GM18505 (cell line): ENCODE results near the gene FAM163A.
"Not testable (repeated sequence)": the region's sequence is repeated elsewhere in the genome, so short reads cannot be mapped to it uniquely, and the experiment has no call there.

Experiments used
- ATAC-seq: cut with Tn5 transposase; IDR thresholded peaks from one replicate; pipeline ENCODE4 v1.9.1; 2021; ENCODE audit not compliant: unreplicated experiment
- POLR2A ChIP-seq: IDR thresholded peaks from 4 replicates; pipeline ENCODE4 v1.6.1; 2011; ENCODE audit warnings: borderline replicate concordance; ENCODE audit not compliant: insufficient read depth, insufficient read length; ENCODE audit errors: extremely low read depth

Gene FAM163A

GRCh38 chr1:179840107-179840506 lies 97.0 kb downstream of the FAM163A start:
- no peak for TF ChIP-seq POLR2A
- ATAC-seq = no peak

- TF ChIP-seq POLR2A = no peak
Measured at GRCh38 chr1:179848233-179848632, 105.1 kb downstream of the FAM163A start.

GRCh38 chr1:179853102-179853501 lies 110.0 kb downstream of the FAM163A start:
- no peak for ATAC-seq
- TF ChIP-seq POLR2A = no peak

More at GRCh38 chr1:179848233-179848632, 105.1 kb downstream of the FAM163A start:
- no peak for ATAC-seq

GRCh38 chr1:179855831-179856230 lies 112.7 kb downstream of the FAM163A start:
- not testable (repeated sequence) for ATAC-seq

GRCh38 chr1:179856296-179856695 lies 113.2 kb downstream of the FAM163A start:
- ATAC-seq = no peak
- no peak for TF ChIP-seq POLR2A

- no peak for ATAC-seq
- TF ChIP-seq POLR2A = no peak
Measured at GRCh38 chr1:179857009-179857408, 113.9 kb downstream of the FAM163A start.

- no peak for ATAC-seq
- TF ChIP-seq POLR2A = no peak
Measured at GRCh38 chr1:179860652-179861051, 117.6 kb downstream of the FAM163A start.

- no peak for TF ChIP-seq POLR2A
- ATAC-seq = no peak
Measured at GRCh38 chr1:179865377-179865776, 122.3 kb downstream of the FAM163A start.
